ENCODE data around the gene RASGRP2. TPM values are rescaled to one million over a fixed set of nuclear protein-coding genes. Genes with fewer than 3 reads are reported as not detected.

The RASGRP2 gene
- total RNA-seq, 1 experiment from 2014 or later: not detected

- Mint-ChIP-seq H3K4me3 (ENCODE audit: unreplicated experiment) (no peak overlapping the region), H3K9me3 (ENCODE audit: unreplicated experiment) (no peaks in the 10 kb centered on the region), H3K27me3 (ENCODE audit: insufficient read depth, unreplicated experiment) (peaks cover 74% of the 10 kb centered on the region), H3K27ac (ENCODE audit: low read depth, unreplicated experiment) (no peak overlapping the region), H3K36me3 (ENCODE audit: insufficient read depth, unreplicated experiment) (no peaks in the 10 kb centered on the region), H3K4me1 (ENCODE audit: insufficient read depth, unreplicated experiment) (no peaks in the 10 kb centered on the region)
- no TSS peak for BruUV-seq (replicated peaks)
- intact Hi-C loops (cut with micrococcal nuclease): no loop called here
- ChIA-PET POLR2A (no interaction called here), CTCF (interaction anchor here (0.7 to 1.1 kb wide), 2 partner anchors 264 to 449 kb away, joined by 3 read pairs; no protein-coding TSS in a partner anchor)
- DNase-seq (ENCODE audit: unreplicated experiment): no peak
- TF ChIP-seq, protein P1, sequence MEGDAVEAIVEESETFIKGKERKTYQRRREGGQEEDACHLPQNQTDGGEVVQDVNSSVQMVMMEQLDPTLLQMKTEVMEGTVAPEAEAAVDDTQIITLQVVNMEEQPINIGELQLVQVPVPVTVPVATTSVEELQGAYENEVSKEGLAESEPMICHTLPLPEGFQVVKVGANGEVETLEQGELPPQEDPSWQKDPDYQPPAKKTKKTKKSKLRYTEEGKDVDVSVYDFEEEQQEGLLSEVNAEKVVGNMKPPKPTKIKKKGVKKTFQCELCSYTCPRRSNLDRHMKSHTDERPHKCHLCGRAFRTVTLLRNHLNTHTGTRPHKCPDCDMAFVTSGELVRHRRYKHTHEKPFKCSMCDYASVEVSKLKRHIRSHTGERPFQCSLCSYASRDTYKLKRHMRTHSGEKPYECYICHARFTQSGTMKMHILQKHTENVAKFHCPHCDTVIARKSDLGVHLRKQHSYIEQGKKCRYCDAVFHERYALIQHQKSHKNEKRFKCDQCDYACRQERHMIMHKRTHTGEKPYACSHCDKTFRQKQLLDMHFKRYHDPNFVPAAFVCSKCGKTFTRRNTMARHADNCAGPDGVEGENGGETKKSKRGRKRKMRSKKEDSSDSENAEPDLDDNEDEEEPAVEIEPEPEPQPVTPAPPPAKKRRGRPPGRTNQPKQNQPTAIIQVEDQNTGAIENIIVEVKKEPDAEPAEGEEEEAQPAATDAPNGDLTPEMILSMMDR (IDR thresholded peaks at IDR 0.05; ENCODE audit: unreplicated experiment): no peak
Measured at GRCh38 chr11:64715756-64716472, 28.0 kb downstream of the RASGRP2 start.

DNA sequence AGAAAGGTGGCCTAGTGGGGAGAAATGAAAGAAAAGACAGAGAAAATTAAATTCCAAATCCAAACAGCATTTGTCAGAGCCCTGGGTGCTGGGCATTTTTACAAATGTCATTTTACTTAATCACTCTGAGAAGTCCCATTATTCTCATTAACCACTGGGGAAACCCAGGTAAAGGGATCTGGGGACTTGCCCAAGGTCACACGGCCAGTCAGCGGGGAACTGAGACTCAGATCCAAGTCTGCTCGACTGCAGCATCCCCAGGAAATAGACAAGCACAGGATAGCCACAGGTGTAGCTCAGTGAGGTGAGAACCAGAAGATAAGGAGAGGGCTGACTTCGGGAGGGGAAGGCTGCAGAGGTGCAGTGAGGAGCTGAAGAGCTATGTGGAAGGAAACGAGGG is 28.8 kb downstream of the RASGRP2 start:
- TF ChIP-seq, protein P1 (IDR thresholded peaks at IDR 0.05; ENCODE audit: unreplicated experiment): no peak
- no peaks in the 10 kb centered on the region for H3K4me1 Mint-ChIP-seq (ENCODE audit: insufficient read depth, unreplicated experiment)
- no TSS peak for BruUV-seq (replicated peaks)
- no peak overlapping the region for H3K4me3 Mint-ChIP-seq (ENCODE audit: unreplicated experiment)
- no peak overlapping the region for H3K27ac Mint-ChIP-seq (ENCODE audit: low read depth, unreplicated experiment)
- intact Hi-C loops (cut with micrococcal nuclease): no loop called here
- no peaks in the 10 kb centered on the region for H3K9me3 Mint-ChIP-seq (ENCODE audit: unreplicated experiment)
- POLR2A ChIA-PET: interaction anchor here (0.9 to 1.0 kb wide), 2 partner anchors 11 to 12 kb away, joined by 4 read pairs; no protein-coding TSS in a partner anchor
- CTCF ChIA-PET: interaction anchor here (0.7 kb wide), 1 partner anchor 450 kb away, joined by 3 read pairs; no protein-coding TSS in a partner anchor
- H3K27me3 Mint-ChIP-seq (ENCODE audit: insufficient read depth, unreplicated experiment): peaks cover 72% of the 10 kb centered on the region
- DNase-seq (ENCODE audit: unreplicated experiment): no peak
- no peaks in the 10 kb centered on the region for H3K36me3 Mint-ChIP-seq (ENCODE audit: insufficient read depth, unreplicated experiment)

GRCh38 chr11:64714666-64715065 is 29.3 kb downstream of the RASGRP2 start:
- TF ChIP-seq, protein P1 (IDR thresholded peaks at IDR 0.05; ENCODE audit: unreplicated experiment): no peak
- peaks cover 72% of the 10 kb centered on the region for H3K27me3 Mint-ChIP-seq (ENCODE audit: insufficient read depth, unreplicated experiment)
- no TSS peak for BruUV-seq (replicated peaks)
- intact Hi-C loops (cut with micrococcal nuclease): no loop called here
- H3K4me3 Mint-ChIP-seq (ENCODE audit: unreplicated experiment): no peak overlapping the region
- no peaks in the 10 kb centered on the region for H3K4me1 Mint-ChIP-seq (ENCODE audit: insufficient read depth, unreplicated experiment)
- H3K9me3 Mint-ChIP-seq (ENCODE audit: unreplicated experiment): no peaks in the 10 kb centered on the region
- CTCF ChIA-PET: interaction anchor here (0.6 kb wide), 1 partner anchor 87 kb away, joined by 3 read pairs; no protein-coding TSS in a partner anchor
- DNase-seq (ENCODE audit: unreplicated experiment): no peak
- H3K36me3 Mint-ChIP-seq (ENCODE audit: insufficient read depth, unreplicated experiment): no peaks in the 10 kb centered on the region
- POLR2A ChIA-PET: interaction anchor here (0.9 to 1.0 kb wide), 2 partner anchors 10 to 11 kb away, joined by 4 read pairs; no protein-coding TSS in a partner anchor
- H3K27ac Mint-ChIP-seq (ENCODE audit: low read depth, unreplicated experiment): no peak overlapping the region

DNA sequence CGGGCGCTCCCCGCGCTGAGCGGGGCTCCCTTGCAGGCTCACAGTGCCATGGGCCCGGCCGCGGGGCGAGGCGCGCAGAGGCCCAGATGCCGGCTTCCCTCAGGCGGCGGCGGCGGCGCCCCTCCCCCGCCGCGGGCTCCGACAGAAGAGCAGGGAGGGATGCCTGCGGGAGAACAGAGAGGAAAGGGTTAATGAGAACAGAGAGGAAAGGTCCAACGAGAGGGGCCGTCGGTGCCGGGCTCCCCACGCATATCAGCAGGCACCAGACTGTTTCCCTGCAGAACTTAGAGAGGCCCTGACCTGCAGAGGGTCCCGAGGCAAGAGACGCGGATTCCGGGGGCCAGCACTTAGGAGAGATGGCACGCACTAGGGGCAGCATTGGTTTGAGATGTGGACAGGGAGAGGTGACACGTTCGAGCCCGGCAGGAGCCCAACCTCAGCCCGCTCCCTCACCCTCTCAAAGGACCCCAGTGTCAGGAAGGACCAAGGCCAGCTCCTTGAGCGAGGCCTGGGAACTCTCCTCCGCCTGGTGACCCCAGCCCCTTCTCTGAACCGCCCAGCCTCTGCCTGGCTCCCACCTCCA is 30.1 kb downstream of the RASGRP2 start:
- Mint-ChIP-seq H3K9me3 (ENCODE audit: unreplicated experiment) (no peaks in the 10 kb centered on the region), H3K27me3 (ENCODE audit: insufficient read depth, unreplicated experiment) (peaks cover 66% of the 10 kb centered on the region), H3K36me3 (ENCODE audit: insufficient read depth, unreplicated experiment) (no peaks in the 10 kb centered on the region), H3K4me1 (ENCODE audit: insufficient read depth, unreplicated experiment) (no peaks in the 10 kb centered on the region), H3K27ac (ENCODE audit: low read depth, unreplicated experiment) (no peak overlapping the region), H3K4me3 (ENCODE audit: unreplicated experiment) (no peak overlapping the region)
- POLR2A ChIA-PET: no interaction called here
- no peak for DNase-seq (ENCODE audit: unreplicated experiment)
- no TSS peak for BruUV-seq (replicated peaks)
- TF ChIP-seq, protein P1 (IDR thresholded peaks at IDR 0.05; ENCODE audit: unreplicated experiment): no peak
- CTCF ChIA-PET: interaction anchor here (0.5 to 0.6 kb wide), 2 partner anchors 11 to 86 kb away, joined by 3 read pairs; no protein-coding TSS in a partner anchor
- intact Hi-C loops (cut with micrococcal nuclease): no loop called here

Measured in MCF 10A (cell line).